Liver (tissue), 9 donors: ENCODE data around the gene RBFOX1. TPM values are rescaled to one million over a fixed set of nuclear protein-coding genes. Genes with fewer than 3 reads are reported as not detected.

Experiments used
- DNase-seq: peaks from one replicate; pipeline ENCODE4 v3.0.0-alpha.2; 2017; ENCODE audit warnings: low spot score
- H3K27ac ChIP-seq, 2 donors: one replicate each; pipeline ENCODE4 v1.7.0; 2013; ENCODE audit warnings: inconsistent platforms in 2 of 2, low read length in 2 of 2, control low read depth in 1 of 2, low read depth in 1 of 2, mild to moderate bottlenecking in 1 of 2
- H3K27me3 ChIP-seq, 4 donors: one replicate each; pipeline versions ENCODE4 v1.6.1 to v1.7.0; 2013; ENCODE audit warnings: low read length in 3 of 4, inconsistent platforms in 1 of 4, mild to moderate bottlenecking in 1 of 4, moderate library complexity in 1 of 4; ENCODE audit not compliant: control insufficient read depth in 4 of 4, insufficient read depth in 4 of 4
- H3K36me3 ChIP-seq, 4 donors: one replicate each; pipeline versions ENCODE4 v1.6.1 to v1.7.0; 2013; ENCODE audit warnings: low read length in 3 of 4, mild to moderate bottlenecking in 3 of 4, low read depth in 1 of 4, moderate library complexity in 1 of 4; ENCODE audit not compliant: control insufficient read depth in 4 of 4, insufficient read depth in 3 of 4
- H3K4me1 ChIP-seq, 4 donors: one replicate each; pipeline versions ENCODE4 v1.6.1 to v1.7.0; 2013; ENCODE audit warnings: low read length in 3 of 4, mild to moderate bottlenecking in 3 of 4, moderate library complexity in 1 of 4; ENCODE audit not compliant: control insufficient read depth in 4 of 4, insufficient read depth in 4 of 4
- H3K4me3 ChIP-seq, 3 donors: one replicate each; pipeline versions ENCODE4 v1.6.1 to v1.7.0; 2013; ENCODE audit warnings: low read length in 3 of 3, control low read depth in 1 of 3, low read depth in 1 of 3, mild to moderate bottlenecking in 1 of 3
- H3K9ac ChIP-seq, 2 donors: one replicate each; pipeline ENCODE4 v1.7.0; 2013; ENCODE audit warnings: low read length in 2 of 2, mild to moderate bottlenecking in 2 of 2, moderate library complexity in 2 of 2, control low read depth in 1 of 2, low read depth in 1 of 2
- H3K9me3 ChIP-seq, 4 donors: one replicate each; pipeline versions ENCODE4 v1.6.1 to v1.7.0; 2013; ENCODE audit warnings: low read length in 3 of 4; ENCODE audit not compliant: control insufficient read depth in 4 of 4
- EGR1 ChIP-seq, 2 donors: IDR thresholded peaks; 2 replicates each; pipeline ENCODE4 v1.6.1; 2016 to 2018; ENCODE audit warnings: antibody characterized with exemption in 2 of 2, low read depth in 2 of 2
- FOXA1 ChIP-seq: IDR thresholded peaks from 2 replicates; pipeline ENCODE4 v1.6.1; 2016; ENCODE audit warnings: antibody characterized with exemption
- FOXA2 ChIP-seq: IDR thresholded peaks from 2 replicates; pipeline ENCODE4 v1.6.1; 2016; ENCODE audit warnings: antibody characterized with exemption
- HNF4A ChIP-seq, 2 donors: conservative IDR thresholded peaks; 2 replicates each; pipeline ENCODE4 v1.6.1; 2016; ENCODE audit warnings: antibody characterized with exemption in 2 of 2, mild to moderate bottlenecking in 2 of 2
- JUND ChIP-seq, 2 donors: IDR thresholded peaks; 2 replicates each; pipeline ENCODE4 v1.6.1; 2016; ENCODE audit warnings: antibody characterized with exemption in 2 of 2
- NR2F2 ChIP-seq: IDR thresholded peaks from 2 replicates; pipeline ENCODE4 v1.6.1; 2016; ENCODE audit warnings: antibody characterized with exemption
- RAD21 ChIP-seq, 2 donors: IDR thresholded peaks; 2 replicates each; pipeline ENCODE4 v1.6.1; 2016; ENCODE audit warnings: antibody characterized with exemption in 2 of 2, mild to moderate bottlenecking in 2 of 2
- RXRA ChIP-seq, 2 donors: IDR thresholded peaks; 2 replicates each; pipeline ENCODE4 v1.6.1; 2017 to 2018; ENCODE audit warnings: antibody characterized with exemption in 2 of 2, mild to moderate bottlenecking in 1 of 2
- SP1 ChIP-seq: IDR thresholded peaks from 2 replicates; pipeline ENCODE4 v1.6.1; 2018; ENCODE audit warnings: antibody characterized with exemption, mild to moderate bottlenecking
- YY1 ChIP-seq: IDR thresholded peaks from 2 replicates; pipeline ENCODE4 v1.6.1; 2016; ENCODE audit warnings: antibody characterized with exemption, mild to moderate bottlenecking
- WGBS: extraction: QIAGEN DNeasy Blood & Tissue Kit; methylation state at CpG from one replicate; pipeline ENCODE4 v1.1.7; 2013; 5-methylcytosine and 5-hydroxymethylcytosine counted together
- polyA plus RNA-seq, 2 donors: library from polyadenylated mRNA; stranded (reverse) in 1 of 2; unstranded in 1 of 2; fragments of 200-250 nt in 1 of 2; fragments of >200 nt in 1 of 2; fragmentation: Nextera tagmentation in 1 of 2; extraction: Ambion mirVana in 1 of 2; gene quantifications; one replicate each; pipeline versions ENCODE4 v1.2.1 to v1.2.3, GENCODE V29; 2013 to 2015
- total RNA-seq, 2 donors: library from RNA; depleted of rRNA; stranded (reverse); fragments of >200 nt; gene quantifications; one replicate each; pipeline ENCODE4 v1.2.3, GENCODE V29; 2014
- TF ChIP-seq, protein P1 (sequence below): IDR thresholded peaks from 2 replicates; pipeline ENCODE4 v1.6.1; 2016; ENCODE audit warnings: antibody characterized with exemption, mild to moderate bottlenecking
- TF ChIP-seq, protein P2 (sequence below): IDR thresholded peaks from 2 replicates; pipeline ENCODE4 v1.6.1; 2016; ENCODE audit warnings: antibody characterized with exemption
- TF ChIP-seq, protein P3 (sequence below): IDR thresholded peaks from 2 replicates; pipeline ENCODE4 v1.6.1; 2016; ENCODE audit warnings: antibody characterized with exemption
- TF ChIP-seq, protein P4 (sequence below): fragments of 150-350 bp; IDR thresholded peaks from 2 replicates; pipeline ENCODE4 v1.5.1; 2017; ENCODE audit warnings: improper control_type of control experiment, low read depth, low read length; ENCODE audit not compliant: missing input control
- TF ChIP-seq, protein P5 (sequence below): IDR thresholded peaks from 2 replicates; pipeline ENCODE4 v1.6.1; 2016; ENCODE audit warnings: antibody characterized with exemption
- donor health status: healthy.
- donor health status: healthy.
- donor health status: healthy.
- donor health status: healthy.
- donor health status: healthy.

The RBFOX1 gene
- total and polyA plus RNA-seq, 4 donors, result not detected

DNA sequence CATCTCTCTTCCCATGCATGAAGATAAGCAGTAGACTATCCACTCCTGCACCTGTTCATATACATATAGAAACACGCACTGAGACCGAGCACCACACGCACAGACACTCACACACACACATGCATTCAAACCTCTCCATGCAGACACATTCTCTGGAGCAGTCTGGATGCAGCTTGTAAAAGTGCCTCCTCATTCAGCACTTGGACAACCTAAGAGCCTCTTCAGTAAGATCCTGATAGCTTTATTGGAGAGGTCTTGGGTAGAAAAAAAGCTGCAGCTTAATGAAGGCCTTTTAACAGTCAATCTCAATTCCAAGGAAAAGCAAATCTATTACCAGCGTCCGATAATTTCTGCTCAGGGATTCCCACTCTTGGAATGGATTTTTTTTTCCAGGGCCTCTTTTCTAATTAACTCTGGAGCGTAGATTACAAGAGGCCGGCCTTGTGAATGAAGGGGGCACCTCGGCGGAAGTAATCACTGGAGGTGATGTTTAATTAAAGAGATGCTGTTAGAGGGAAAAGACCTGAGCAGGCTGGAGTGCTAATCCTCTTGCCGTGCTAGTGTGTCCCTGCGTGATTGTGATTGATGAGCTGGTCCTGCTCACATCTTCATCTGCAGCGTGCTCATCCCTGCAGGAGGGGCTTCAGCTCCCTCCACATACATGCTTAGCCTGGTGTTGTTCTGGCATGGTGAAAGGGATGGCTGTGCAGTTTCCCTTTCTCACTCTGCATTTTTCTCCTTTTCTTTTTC, 155.1 kb downstream of the RBFOX1 start:
- Histone ChIP-seq H3K4me1 (no peaks in the 10 kb centered on the region), H3K36me3 (no peaks in the 10 kb centered on the region), H3K9me3 (no peaks in the 10 kb centered on the region), H3K9ac (no peak overlapping the region), H3K27me3 (no peaks in the 10 kb centered on the region), H3K4me3 (no peak overlapping the region), H3K27ac (no peak overlapping the region)
- TF ChIP-seq FOXA1, result no peak
- TF ChIP-seq FOXA2, result no peak
- TF ChIP-seq NR2F2, result no peak
- TF ChIP-seq EGR1 (IDR thresholded peaks at IDR 0.05; ENCODE audit: low read depth in 2 of 2), result no peak
- TF ChIP-seq, protein P1, sequence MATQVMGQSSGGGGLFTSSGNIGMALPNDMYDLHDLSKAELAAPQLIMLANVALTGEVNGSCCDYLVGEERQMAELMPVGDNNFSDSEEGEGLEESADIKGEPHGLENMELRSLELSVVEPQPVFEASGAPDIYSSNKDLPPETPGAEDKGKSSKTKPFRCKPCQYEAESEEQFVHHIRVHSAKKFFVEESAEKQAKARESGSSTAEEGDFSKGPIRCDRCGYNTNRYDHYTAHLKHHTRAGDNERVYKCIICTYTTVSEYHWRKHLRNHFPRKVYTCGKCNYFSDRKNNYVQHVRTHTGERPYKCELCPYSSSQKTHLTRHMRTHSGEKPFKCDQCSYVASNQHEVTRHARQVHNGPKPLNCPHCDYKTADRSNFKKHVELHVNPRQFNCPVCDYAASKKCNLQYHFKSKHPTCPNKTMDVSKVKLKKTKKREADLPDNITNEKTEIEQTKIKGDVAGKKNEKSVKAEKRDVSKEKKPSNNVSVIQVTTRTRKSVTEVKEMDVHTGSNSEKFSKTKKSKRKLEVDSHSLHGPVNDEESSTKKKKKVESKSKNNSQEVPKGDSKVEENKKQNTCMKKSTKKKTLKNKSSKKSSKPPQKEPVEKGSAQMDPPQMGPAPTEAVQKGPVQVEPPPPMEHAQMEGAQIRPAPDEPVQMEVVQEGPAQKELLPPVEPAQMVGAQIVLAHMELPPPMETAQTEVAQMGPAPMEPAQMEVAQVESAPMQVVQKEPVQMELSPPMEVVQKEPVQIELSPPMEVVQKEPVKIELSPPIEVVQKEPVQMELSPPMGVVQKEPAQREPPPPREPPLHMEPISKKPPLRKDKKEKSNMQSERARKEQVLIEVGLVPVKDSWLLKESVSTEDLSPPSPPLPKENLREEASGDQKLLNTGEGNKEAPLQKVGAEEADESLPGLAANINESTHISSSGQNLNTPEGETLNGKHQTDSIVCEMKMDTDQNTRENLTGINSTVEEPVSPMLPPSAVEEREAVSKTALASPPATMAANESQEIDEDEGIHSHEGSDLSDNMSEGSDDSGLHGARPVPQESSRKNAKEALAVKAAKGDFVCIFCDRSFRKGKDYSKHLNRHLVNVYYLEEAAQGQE, result no peak
- TF ChIP-seq HNF4A (conservative IDR thresholded peaks at IDR 0.05), result no peak
- no peak for TF ChIP-seq RAD21 (IDR thresholded peaks at IDR 0.05)
- TF ChIP-seq, protein P2, sequence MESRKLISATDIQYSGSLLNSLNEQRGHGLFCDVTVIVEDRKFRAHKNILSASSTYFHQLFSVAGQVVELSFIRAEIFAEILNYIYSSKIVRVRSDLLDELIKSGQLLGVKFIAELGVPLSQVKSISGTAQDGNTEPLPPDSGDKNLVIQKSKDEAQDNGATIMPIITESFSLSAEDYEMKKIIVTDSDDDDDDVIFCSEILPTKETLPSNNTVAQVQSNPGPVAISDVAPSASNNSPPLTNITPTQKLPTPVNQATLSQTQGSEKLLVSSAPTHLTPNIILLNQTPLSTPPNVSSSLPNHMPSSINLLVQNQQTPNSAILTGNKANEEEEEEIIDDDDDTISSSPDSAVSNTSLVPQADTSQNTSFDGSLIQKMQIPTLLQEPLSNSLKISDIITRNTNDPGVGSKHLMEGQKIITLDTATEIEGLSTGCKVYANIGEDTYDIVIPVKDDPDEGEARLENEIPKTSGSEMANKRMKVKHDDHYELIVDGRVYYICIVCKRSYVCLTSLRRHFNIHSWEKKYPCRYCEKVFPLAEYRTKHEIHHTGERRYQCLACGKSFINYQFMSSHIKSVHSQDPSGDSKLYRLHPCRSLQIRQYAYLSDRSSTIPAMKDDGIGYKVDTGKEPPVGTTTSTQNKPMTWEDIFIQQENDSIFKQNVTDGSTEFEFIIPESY, result no peak
- TF ChIP-seq, protein P3, sequence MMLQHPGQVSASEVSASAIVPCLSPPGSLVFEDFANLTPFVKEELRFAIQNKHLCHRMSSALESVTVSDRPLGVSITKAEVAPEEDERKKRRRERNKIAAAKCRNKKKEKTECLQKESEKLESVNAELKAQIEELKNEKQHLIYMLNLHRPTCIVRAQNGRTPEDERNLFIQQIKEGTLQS, result no peak
- no peak for TF ChIP-seq SP1
- no peak for TF ChIP-seq RXRA (IDR thresholded peaks at IDR 0.05)
- no peak for TF ChIP-seq JUND (IDR thresholded peaks at IDR 0.05)
- TF ChIP-seq, protein P4, sequence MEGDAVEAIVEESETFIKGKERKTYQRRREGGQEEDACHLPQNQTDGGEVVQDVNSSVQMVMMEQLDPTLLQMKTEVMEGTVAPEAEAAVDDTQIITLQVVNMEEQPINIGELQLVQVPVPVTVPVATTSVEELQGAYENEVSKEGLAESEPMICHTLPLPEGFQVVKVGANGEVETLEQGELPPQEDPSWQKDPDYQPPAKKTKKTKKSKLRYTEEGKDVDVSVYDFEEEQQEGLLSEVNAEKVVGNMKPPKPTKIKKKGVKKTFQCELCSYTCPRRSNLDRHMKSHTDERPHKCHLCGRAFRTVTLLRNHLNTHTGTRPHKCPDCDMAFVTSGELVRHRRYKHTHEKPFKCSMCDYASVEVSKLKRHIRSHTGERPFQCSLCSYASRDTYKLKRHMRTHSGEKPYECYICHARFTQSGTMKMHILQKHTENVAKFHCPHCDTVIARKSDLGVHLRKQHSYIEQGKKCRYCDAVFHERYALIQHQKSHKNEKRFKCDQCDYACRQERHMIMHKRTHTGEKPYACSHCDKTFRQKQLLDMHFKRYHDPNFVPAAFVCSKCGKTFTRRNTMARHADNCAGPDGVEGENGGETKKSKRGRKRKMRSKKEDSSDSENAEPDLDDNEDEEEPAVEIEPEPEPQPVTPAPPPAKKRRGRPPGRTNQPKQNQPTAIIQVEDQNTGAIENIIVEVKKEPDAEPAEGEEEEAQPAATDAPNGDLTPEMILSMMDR, result no peak
- WGBS, result 75% methylated on average over 12 of the region's 12 CpGs
- DNase-seq, result no peak

DNA sequence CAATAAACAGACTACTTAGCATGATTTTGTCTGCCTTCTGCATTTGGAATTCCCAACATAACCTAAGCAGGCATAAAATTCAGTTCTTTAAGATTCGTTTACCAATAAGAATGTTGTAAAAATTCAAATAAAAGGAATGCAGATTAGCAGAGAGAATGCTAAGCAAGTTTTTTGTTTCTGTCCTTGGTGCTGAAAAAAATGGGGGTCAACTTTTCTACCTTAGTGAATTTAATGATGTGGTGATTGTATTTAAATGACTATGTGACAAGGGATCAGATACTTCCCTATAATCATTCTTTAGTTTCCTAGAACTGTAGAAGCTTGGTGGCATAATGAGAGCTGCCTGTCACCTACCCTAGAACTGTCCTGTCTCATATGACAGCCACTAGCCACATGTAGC, 159.5 kb downstream of the RBFOX1 start:
- H3K4me1 ChIP-seq, result no peaks in the 10 kb centered on the region
- no peak overlapping the region for H3K9ac ChIP-seq
- no peak overlapping the region for H3K27ac ChIP-seq
- no peaks in the 10 kb centered on the region for H3K27me3 ChIP-seq
- H3K36me3 ChIP-seq, result no peaks in the 10 kb centered on the region
- H3K4me3 ChIP-seq, result no peak overlapping the region
- H3K9me3 ChIP-seq, result no peaks in the 10 kb centered on the region
- WGBS, result 8% methylated on average over 1 of the region's 1 CpG
- DNase-seq, result no peak
- TF ChIP-seq RXRA (IDR thresholded peaks at IDR 0.05), result no peak
- TF ChIP-seq NR2F2, result no peak
- TF ChIP-seq FOXA2, result no peak
- TF ChIP-seq, protein P1, result no peak
- TF ChIP-seq, protein P4, result no peak
- TF ChIP-seq, protein P3, result no peak
- TF ChIP-seq JUND (IDR thresholded peaks at IDR 0.05), result no peak
- TF ChIP-seq, protein P5, sequence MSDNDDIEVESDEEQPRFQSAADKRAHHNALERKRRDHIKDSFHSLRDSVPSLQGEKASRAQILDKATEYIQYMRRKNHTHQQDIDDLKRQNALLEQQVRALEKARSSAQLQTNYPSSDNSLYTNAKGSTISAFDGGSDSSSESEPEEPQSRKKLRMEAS, result no peak
- no peak for TF ChIP-seq YY1
